Measurements from ENCODE around the gene TRIM8. TPM values are rescaled to one million over a fixed set of nuclear protein-coding genes. Genes with fewer than 3 reads are reported as not detected.

TRIM8 gene
- total RNA-seq, 1 donor from 2014 or later, result 219 TPM

DNA sequence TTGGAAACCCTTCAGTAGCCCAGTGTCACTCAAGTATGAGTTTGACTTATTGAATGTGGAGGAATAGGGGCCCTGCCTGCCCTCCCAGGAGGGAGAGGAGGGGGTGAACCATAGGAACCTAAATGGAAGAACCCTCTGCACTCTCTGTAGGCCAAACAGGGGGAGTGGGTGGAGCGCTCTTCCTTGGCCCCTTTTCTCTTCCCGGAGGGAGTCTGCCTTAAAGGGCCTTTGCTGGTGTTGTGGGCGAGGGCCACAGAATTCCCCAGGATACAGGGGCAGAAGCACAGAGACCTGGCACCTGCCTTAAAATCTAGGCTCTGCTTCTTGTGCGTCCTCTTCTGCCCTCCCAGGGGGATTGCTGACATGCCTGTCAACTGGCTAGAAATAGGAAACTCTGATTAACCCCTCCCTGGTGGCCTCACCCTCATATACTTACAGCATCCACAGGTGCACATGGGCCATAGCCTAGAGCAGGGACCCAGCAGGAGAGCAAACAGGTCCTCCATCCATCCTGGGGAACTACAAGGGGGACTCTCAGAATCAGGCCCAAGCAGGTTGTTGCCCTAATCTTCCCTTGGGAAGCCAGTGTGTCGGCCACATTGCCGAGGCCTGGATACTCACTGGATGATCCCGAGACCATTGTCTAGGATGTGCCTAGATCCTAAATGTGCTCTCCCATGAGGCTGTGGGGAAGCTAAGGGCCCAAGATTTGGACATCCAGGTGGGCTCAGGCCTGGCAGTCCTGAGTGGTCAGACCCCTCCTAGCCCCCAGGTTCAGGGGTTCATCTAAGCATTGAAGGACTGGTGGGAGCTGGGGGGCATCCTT, 3.4 kb downstream of the TRIM8 start:
- no peak for DNase-seq (ENCODE audit: low spot score)
- H3K4me1 Mint-ChIP-seq (ENCODE audit: unreplicated experiment), result peaks cover 54% of the 10 kb centered on the region
- peak overlapping the region; percentile 100 for H3K4me3 Mint-ChIP-seq (ENCODE audit: unreplicated experiment)
- no peaks in the 10 kb centered on the region for H3K9me3 Mint-ChIP-seq (ENCODE audit: unreplicated experiment)
- H3K27me3 Mint-ChIP-seq (ENCODE audit: unreplicated experiment), result peaks cover 27% of the 10 kb centered on the region
- peak overlapping the region; percentile 24 for H3K27ac Mint-ChIP-seq (ENCODE audit: unreplicated experiment)
- peaks cover 51% of the 10 kb centered on the region for H3K36me3 Mint-ChIP-seq (ENCODE audit: low read depth, unreplicated experiment)
- TF ChIP-seq CTCF (IDR thresholded peaks at IDR 0.05; ENCODE audit: unreplicated experiment), result no peak

- DNase-seq (ENCODE audit: low spot score), result no peak
- no peak overlapping the region for H3K27ac Mint-ChIP-seq (ENCODE audit: unreplicated experiment)
- H3K4me1 Mint-ChIP-seq (ENCODE audit: unreplicated experiment), result peaks cover 60% of the 10 kb centered on the region
- peak overlapping the region; percentile 100 for H3K4me3 Mint-ChIP-seq (ENCODE audit: unreplicated experiment)
- H3K27me3 Mint-ChIP-seq (ENCODE audit: unreplicated experiment), result peaks cover 26% of the 10 kb centered on the region
- no peaks in the 10 kb centered on the region for H3K9me3 Mint-ChIP-seq (ENCODE audit: unreplicated experiment)
- peaks cover 53% of the 10 kb centered on the region for H3K36me3 Mint-ChIP-seq (ENCODE audit: low read depth, unreplicated experiment)
- no peak for TF ChIP-seq CTCF (IDR thresholded peaks at IDR 0.05; ENCODE audit: unreplicated experiment)
These were observed 4.1 kb downstream of the TRIM8 start for GRCh38 chr10:102648269-102648888.

GRCh38 chr10:102648889-102649796, 4.9 kb downstream of the TRIM8 start:
- DNase-seq (ENCODE audit: low spot score), result no peak
- no peaks in the 10 kb centered on the region for H3K9me3 Mint-ChIP-seq (ENCODE audit: unreplicated experiment)
- H3K4me1 Mint-ChIP-seq (ENCODE audit: unreplicated experiment), result peaks cover 64% of the 10 kb centered on the region
- peaks cover 31% of the 10 kb centered on the region for H3K27me3 Mint-ChIP-seq (ENCODE audit: unreplicated experiment)
- no peak for TF ChIP-seq CTCF (IDR thresholded peaks at IDR 0.05; ENCODE audit: unreplicated experiment)
- H3K36me3 Mint-ChIP-seq (ENCODE audit: low read depth, unreplicated experiment), result peaks cover 61% of the 10 kb centered on the region
- peak overlapping the region; percentile 100 for H3K4me3 Mint-ChIP-seq (ENCODE audit: unreplicated experiment)
- H3K27ac Mint-ChIP-seq (ENCODE audit: unreplicated experiment), result no peak overlapping the region

DNA sequence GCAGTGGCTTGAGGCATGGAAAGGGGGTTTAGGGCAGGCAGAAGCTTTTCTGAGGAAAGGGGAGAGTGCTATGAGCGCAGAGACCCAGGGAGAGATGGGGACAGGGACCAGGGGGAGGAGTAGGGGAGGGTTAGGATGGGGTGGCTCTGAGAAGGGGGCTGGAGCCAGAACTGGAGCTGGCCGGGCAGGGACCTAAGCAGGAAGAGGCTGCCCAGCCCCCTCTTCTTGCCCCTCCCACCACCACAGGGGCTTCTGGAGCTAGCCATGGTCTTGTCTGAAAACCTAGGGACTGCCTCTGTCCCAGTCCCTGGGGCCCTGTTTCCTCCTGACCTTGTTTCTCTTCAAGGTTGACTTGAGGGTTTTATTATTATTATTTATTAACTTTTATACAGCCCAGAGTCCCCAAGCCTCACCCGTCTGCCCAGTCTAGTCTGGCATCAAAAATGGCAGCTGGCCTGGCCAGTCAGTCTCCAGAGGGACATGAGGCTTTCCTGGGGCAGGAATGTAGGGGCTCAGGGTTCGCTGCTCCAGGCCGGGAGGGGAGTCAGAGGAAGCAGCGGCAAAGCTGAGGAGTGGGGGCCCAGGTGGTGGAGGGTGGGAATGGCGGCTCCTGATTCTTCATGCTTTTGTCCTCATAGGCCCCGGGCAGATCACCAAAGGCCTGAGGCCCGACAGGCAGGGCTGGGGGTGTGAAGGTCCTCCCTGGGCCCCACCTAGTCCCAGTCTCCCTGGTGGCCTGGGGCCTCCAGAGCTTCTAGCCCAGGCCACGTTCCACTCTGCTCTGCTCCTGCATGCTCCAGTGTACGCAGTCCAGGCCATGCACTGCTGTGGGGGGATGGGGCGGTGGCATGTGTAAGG, 5.7 kb downstream of the TRIM8 start:
- H3K9me3 Mint-ChIP-seq (ENCODE audit: unreplicated experiment), result no peaks in the 10 kb centered on the region
- no peak overlapping the region for H3K27ac Mint-ChIP-seq (ENCODE audit: unreplicated experiment)
- peaks cover 31% of the 10 kb centered on the region for H3K27me3 Mint-ChIP-seq (ENCODE audit: unreplicated experiment)
- DNase-seq (ENCODE audit: low spot score), result no peak
- H3K4me3 Mint-ChIP-seq (ENCODE audit: unreplicated experiment), result peak overlapping the region; percentile 79
- no peak for TF ChIP-seq CTCF (IDR thresholded peaks at IDR 0.05; ENCODE audit: unreplicated experiment)
- peaks cover 64% of the 10 kb centered on the region for H3K4me1 Mint-ChIP-seq (ENCODE audit: unreplicated experiment)
- peaks cover 66% of the 10 kb centered on the region for H3K36me3 Mint-ChIP-seq (ENCODE audit: low read depth, unreplicated experiment)

Measured in endothelial cell (in vitro differentiated cells).